Stomach (tissue), 9 donors: ENCODE results near the gene RGS3. TPM values are rescaled to one million over a fixed set of nuclear protein-coding genes. Genes with fewer than 3 reads are reported as not detected.

Experiments used
- DNase-seq, 2 donors: peaks; one replicate each; pipeline versions ENCODE4 v3.0.0 to v3.0.0-alpha.2; 2013 to 2019
- H3K27ac ChIP-seq, 5 donors: fragments of 200-600 bp in 4 of 5; sonication (generic) in 4 of 5; one replicate each; pipeline ENCODE4 v1.5.1; 2013 to 2019; ENCODE audit warnings: mild to moderate bottlenecking in 1 of 5, moderate library complexity in 1 of 5
- H3K27me3 ChIP-seq, 3 donors: fragments of 200-600 bp; sonication (generic); one replicate each; pipeline ENCODE4 v1.5.1; 2017 to 2019; ENCODE audit warnings: mixed run types in 1 of 3
- H3K36me3 ChIP-seq, 4 donors: fragments of 200-600 bp; sonication (generic); 1 replicate in 3 of 4; 2 replicates in 1 of 4; pipeline ENCODE4 v1.5.1; 2016 to 2019
- H3K4me1 ChIP-seq, 4 donors: fragments of 200-600 bp; sonication (generic); one replicate each; pipeline ENCODE4 v1.5.1; 2016 to 2019
- H3K4me3 ChIP-seq, 4 donors: fragments of 200-600 bp; sonication (generic) in 3 of 4; one replicate each; pipeline ENCODE4 v1.5.1; 2016 to 2019; ENCODE audit warnings: mild to moderate bottlenecking in 1 of 4
- H3K9me3 ChIP-seq, 4 donors: fragments of 200-600 bp; sonication (generic); one replicate each; pipeline ENCODE4 v1.5.1; 2016 to 2019
- CTCF ChIP-seq, 7 experiments: fragments of 450-650 bp in 4 of 7; fragments of 200-600 bp in 3 of 7; sonication (generic) in 3 of 7; IDR thresholded peaks; one replicate each; pipeline ENCODE4 v1.5.1; 2016 to 2019; ENCODE audit warnings: antibody characterized with exemption in 7 of 7, control low read depth in 2 of 7, mild to moderate bottlenecking in 1 of 7
- EP300 ChIP-seq: sonication (generic); formaldehyde crosslinking; IDR thresholded peaks from one replicate; pipeline ENCODE4 v1.6.1; 2017; ENCODE audit warnings: antibody characterized with exemption
- POLR2A ChIP-seq, 4 donors: fragments of 450-650 bp; IDR thresholded peaks; one replicate each; pipeline ENCODE4 v1.6.1; 2016; ENCODE audit warnings: antibody characterized with exemption in 4 of 4, control low read depth in 2 of 4, mild to moderate bottlenecking in 1 of 4, moderate library complexity in 1 of 4
- POLR2AphosphoS5 ChIP-seq, 3 donors: sonication (generic); formaldehyde crosslinking; IDR thresholded peaks; one replicate each; pipeline ENCODE4 v1.6.1; 2016; ENCODE audit warnings: antibody characterized with exemption in 3 of 3
- WGBS, 5 donors: extraction: QIAGEN DNeasy Blood & Tissue Kit in 3 of 5; methylation state at CpG; one replicate each; pipeline versions ENCODE4 v1.1.5 to v1.1.7; 2013 to 2018; 5-methylcytosine and 5-hydroxymethylcytosine counted together
- intact Hi-C: fragments of 100-400 bp; cut with DNase I; formaldehyde crosslinking; loops from one replicate; pipeline ENCODE4 v1.15.1; 2023; ENCODE audit warnings: low total_unique reads
- polyA plus RNA-seq, 3 donors: library from polyadenylated mRNA; stranded (reverse); fragments of 200-250 nt; gene quantifications; one replicate each; pipeline ENCODE4 v1.2.3, GENCODE V29; 2013
- total RNA-seq, 5 donors: library from RNA; depleted of rRNA; stranded (reverse); fragments of >200 nt; gene quantifications; one replicate each; pipeline versions ENCODE4 v1.1.0 to v1.2.3, GENCODE V29; 2014 to 2016
- donor health status: healthy with polysubstance abuse.
- donor health status: Bipolar disorder and iron deficiency.
- donor health status: healthy.

The RGS3 gene
- total and polyA plus RNA-seq, 8 donors: 26.6 to 71.4 (median 35.7) TPM

- Histone ChIP-seq H3K27me3 (no peaks in the 10 kb centered on the region), H3K4me1 (peaks cover 10 to 41% (median 35%) of the 10 kb centered on the region in 4 donors), H3K9me3 (no peaks in the 10 kb centered on the region), H3K4me3 (no peak overlapping the region), H3K27ac (no peak overlapping the region), H3K36me3 (peaks cover 0 to 47% (median 19%) of the 10 kb centered on the region in 4 donors)
- TF ChIP-seq POLR2A (IDR thresholded peaks at IDR 0.05) (no peak), POLR2AphosphoS5 (IDR thresholded peaks at IDR 0.05) (no peak), EP300 (no peak), CTCF (IDR thresholded peaks at IDR 0.05) (no peak)
- WGBS, 5 donors: 50 to 85% (median 62%) methylated on average over 6 of the region's 6 CpGs
- intact Hi-C loops: no loop called here
- DNase-seq: no peak
Measured at GRCh38 chr9:113514748-113515147, 51.2 kb downstream of the RGS3 start.

GRCh38 chr9:113515862-113516261 lies 52.3 kb downstream of the RGS3 start:
- Histone ChIP-seq H3K27me3 (no peaks in the 10 kb centered on the region), H3K4me1 (peaks cover 12 to 44% (median 34%) of the 10 kb centered on the region in 4 donors)

GRCh38 chr9:113516840-113517577 lies 53.5 kb downstream of the RGS3 start:
- no peak for TF ChIP-seq EP300
- no peak for TF ChIP-seq CTCF (IDR thresholded peaks at IDR 0.05)
- TF ChIP-seq POLR2AphosphoS5 (IDR thresholded peaks at IDR 0.05): no peak
- TF ChIP-seq POLR2A (IDR thresholded peaks at IDR 0.05): no peak
- Histone ChIP-seq H3K9me3 (no peaks in the 10 kb centered on the region), H3K4me1 (peaks cover 7 to 41% (median 31%) of the 10 kb centered on the region in 4 donors), H3K4me3 (peak overlapping the region in 1 of 4 donors; percentile 18), H3K27ac (peak overlapping the region; percentile 21 to 82 (median 78)), H3K27me3 (no peaks in the 10 kb centered on the region), H3K36me3 (peaks cover 0 to 47% (median 19%) of the 10 kb centered on the region in 4 donors)
- intact Hi-C loops: no loop called here
- DNase-seq: peak in 1 of 2 donors; percentile 36
- WGBS, 5 donors: 60 to 77% (median 74%) methylated on average over 8 of the region's 8 CpGs

More at GRCh38 chr9:113515862-113516261, 52.3 kb downstream of the RGS3 start:
- Histone ChIP-seq H3K9me3 (no peaks in the 10 kb centered on the region), H3K4me3 (no peak overlapping the region), H3K36me3 (peaks cover 0 to 47% (median 19%) of the 10 kb centered on the region in 4 donors), H3K27ac (no peak overlapping the region)
- no peak for DNase-seq
- no peak for TF ChIP-seq POLR2A (IDR thresholded peaks at IDR 0.05)
- TF ChIP-seq CTCF (IDR thresholded peaks at IDR 0.05): no peak
- TF ChIP-seq EP300: no peak
- TF ChIP-seq POLR2AphosphoS5 (IDR thresholded peaks at IDR 0.05): no peak
- intact Hi-C loops: no loop called here
- 68 to 85% (median 80%) methylated on average over 4 of the region's 4 CpGs for WGBS, 5 donors

GRCh38 chr9:113519426-113520108 lies 56.0 kb downstream of the RGS3 start:
- WGBS, 5 donors: 42 to 59% (median 48%) methylated on average over 3 of the region's 3 CpGs
- H3K4me3 ChIP-seq: no peak overlapping the region
- H3K36me3 ChIP-seq: peaks cover 0 to 45% (median 18%) of the 10 kb centered on the region in 4 donors
- TF ChIP-seq EP300 (no peak), POLR2A (IDR thresholded peaks at IDR 0.05) (no peak), POLR2AphosphoS5 (IDR thresholded peaks at IDR 0.05) (peak in 1 of 3 donors; percentile 30)
- DNase-seq: peak in 1 of 2 donors; percentile 83
- H3K9me3 ChIP-seq: no peaks in the 10 kb centered on the region
- H3K27ac ChIP-seq: peak overlapping the region; percentile 78 to 86 (median 82)
- intact Hi-C loops: no loop called here
- peaks cover 33 to 55% (median 46%) of the 10 kb centered on the region in 4 donors for H3K4me1 ChIP-seq
- H3K27me3 ChIP-seq: no peaks in the 10 kb centered on the region
